Keratinocyte (primary cell): ENCODE results near the gene NFATC4. TPM values are rescaled to one million over a fixed set of nuclear protein-coding genes. Genes with fewer than 3 reads are reported as not detected.

ENCODE experiments used
- DNase-seq: peaks from one replicate; pipeline ENCODE4 v3.0.0-alpha.2; 2011; ENCODE audit warnings: low read depth, missing footprints, low spot score
- FAIRE-seq: peaks from 2 replicates; lab custom pipeline; 2011; peaks lifted over from hg19 to GRCh38; lab: Jason Lieb, UNC
- H2AFZ ChIP-seq: 2 replicates; pipeline ENCODE4 v1.6.0; 2012; ENCODE audit warnings: low read length, control low read depth, inconsistent platforms; ENCODE audit not compliant: control insufficient read depth
- H3K27ac ChIP-seq: 2 replicates; pipeline ENCODE4 v1.5.1; 2011; ENCODE audit warnings: low read length; ENCODE audit not compliant: control insufficient read depth, insufficient read depth
- H3K27me3 ChIP-seq: 3 replicates; pipeline ENCODE4 v1.6.0; 2011; ENCODE audit warnings: low read length; ENCODE audit not compliant: control insufficient read depth, insufficient read depth; ENCODE audit errors: extremely low read depth
- H3K36me3 ChIP-seq, 2 experiments: 2 replicates in 1 of 2; 3 replicates in 1 of 2; pipeline ENCODE4 v1.5.1; 2011; ENCODE audit warnings: low read length in 2 of 2, mild to moderate bottlenecking in 1 of 2; ENCODE audit not compliant: control insufficient read depth in 2 of 2, insufficient read depth in 2 of 2; ENCODE audit errors: extremely low read depth in 1 of 2
- H3K4me1 ChIP-seq: 3 replicates; pipeline ENCODE4 v1.5.1; 2011; ENCODE audit warnings: low read length; ENCODE audit not compliant: control insufficient read depth, insufficient read depth; ENCODE audit errors: extremely low read depth
- H3K4me2 ChIP-seq: 3 replicates; pipeline ENCODE4 v1.6.0; 2011; ENCODE audit warnings: low read depth, low read length; ENCODE audit not compliant: control insufficient read depth, insufficient read depth; ENCODE audit errors: extremely low read depth
- H3K4me3 ChIP-seq, 3 experiments: fragments of 200-600 bp in 1 of 3; sonication (generic) in 1 of 3; 2 replicates in 2 of 3; 3 replicates in 1 of 3; pipeline ENCODE4 v1.5.1; 2011 to 2016; ENCODE audit warnings: low read length in 3 of 3, mild to moderate bottlenecking in 3 of 3, control low read depth in 2 of 3, inconsistent platforms in 1 of 3, low read depth in 1 of 3, mixed read lengths in 1 of 3, mixed run types in 1 of 3, moderate library complexity in 1 of 3; ENCODE audit not compliant: control insufficient read depth in 2 of 3, insufficient read depth in 2 of 3; ENCODE audit errors: extremely low read depth in 1 of 3
- H3K79me2 ChIP-seq: 2 replicates; pipeline ENCODE4 v1.6.0; 2012; ENCODE audit warnings: low read length; ENCODE audit not compliant: control insufficient read depth, insufficient read depth
- H3K9ac ChIP-seq: 3 replicates; pipeline ENCODE4 v1.6.0; 2011; ENCODE audit warnings: low read length; ENCODE audit not compliant: control insufficient read depth, insufficient read depth; ENCODE audit errors: extremely low read depth
- H3K9me1 ChIP-seq: 3 replicates; pipeline ENCODE4 v1.6.0; 2011; ENCODE audit warnings: low read length; ENCODE audit not compliant: control insufficient read depth, insufficient read depth; ENCODE audit errors: extremely low read depth
- H3K9me3 ChIP-seq: 2 replicates; pipeline ENCODE4 v1.5.1; 2012; ENCODE audit warnings: low read depth, low read length; ENCODE audit not compliant: control insufficient read depth
- H4K20me1 ChIP-seq: 3 replicates; pipeline ENCODE4 v1.6.0; 2011; ENCODE audit warnings: low read length; ENCODE audit not compliant: control insufficient read depth, insufficient read depth; ENCODE audit errors: extremely low read depth
- EZH2 ChIP-seq: IDR thresholded peaks from one replicate; pipeline ENCODE4 v1.6.1; 2012; ENCODE audit warnings: inconsistent platforms, mild to moderate bottlenecking, low read length, moderate library complexity
- dilution Hi-C: fragments of 300-500 bp; cut with MboI; formaldehyde crosslinking; loops from one replicate; pipeline ENCODE4 v1.7.0; 2020; ENCODE audit warnings: low sequenced_read_pairs; ENCODE audit not compliant: extremely low pct_ligation_motif_present
- polyA plus RNA-seq, 5 experiments: library from polyadenylated mRNA; depleted of rRNA in 3 of 5; stranded (reverse) in 3 of 5; stranded (forward) in 1 of 5; unstranded in 1 of 5; fragments of >200 nt; gene quantifications; 1 replicate in 1 of 5; 2 replicates in 3 of 5; 3 replicates in 1 of 5; pipeline versions ENCODE4 v1.2.1 to v1.2.3, GENCODE V29; 2011 to 2012; ENCODE audit warnings: missing spikeins in 2 of 5, low read depth in 1 of 5, low replicate concordance in 1 of 5
- TF ChIP-seq, protein P1 (sequence below), 3 experiments: IDR thresholded peaks in 1 of 3; conservative IDR thresholded peaks in 1 of 3; optimal IDR thresholded peaks in 1 of 3; 2 replicates in 2 of 3; 3 replicates in 1 of 3; pipeline versions ENCODE3 to v1.5.1; 2011; ENCODE audit warnings: low read length in 3 of 3, mild to moderate bottlenecking in 3 of 3, moderate library complexity in 2 of 3, control low read depth in 1 of 3, inconsistent platforms in 1 of 3; ENCODE audit not compliant: insufficient read depth in 2 of 3; ENCODE audit errors: extremely low read depth in 1 of 3

Gene NFATC4
- polyA plus RNA-seq, 1 donor (not counting 4 experiments of a cell fraction or from before 2014, with no cell fraction given), result 0.92 TPM

DNA sequence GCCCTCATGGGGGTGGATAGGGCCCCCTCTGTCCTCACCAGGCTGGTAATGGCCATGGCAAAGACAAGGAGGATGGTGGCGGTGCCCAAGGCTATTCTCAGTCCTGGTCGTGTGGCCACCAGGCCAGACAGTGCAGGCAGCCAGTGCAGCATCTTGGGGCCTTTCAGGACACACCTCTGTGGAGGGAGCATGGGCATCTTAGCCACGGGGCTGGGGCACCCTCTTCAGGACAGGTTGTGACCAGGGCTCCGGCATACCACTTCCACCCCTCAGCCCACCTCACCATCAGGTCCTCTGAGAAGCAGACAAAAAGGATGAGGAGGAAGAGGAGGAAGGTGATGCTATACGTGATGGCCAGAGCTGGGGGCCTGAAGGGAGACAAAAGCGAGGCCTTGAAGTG lies 44.0 kb upstream of the NFATC4 start:
- Histone ChIP-seq H3K9ac (no peak overlapping the region), H3K27ac (no peak overlapping the region), H3K4me1 (no peaks in the 10 kb centered on the region), H2AFZ (no peak overlapping the region), H3K9me1 (no peaks in the 10 kb centered on the region), H3K27me3 (peaks cover 3% of the 10 kb centered on the region), H3K36me3 (no peaks in the 10 kb centered on the region), H3K4me3 (no peak overlapping the region), H3K79me2 (no peaks in the 10 kb centered on the region), H3K9me3 (no peaks in the 10 kb centered on the region), H3K4me2 (no peak overlapping the region), H4K20me1 (no peaks in the 10 kb centered on the region)
- no peak for FAIRE-seq
- dilution Hi-C loops, result no loop called here
- TF ChIP-seq EZH2, result no peak
- TF ChIP-seq, protein P1, sequence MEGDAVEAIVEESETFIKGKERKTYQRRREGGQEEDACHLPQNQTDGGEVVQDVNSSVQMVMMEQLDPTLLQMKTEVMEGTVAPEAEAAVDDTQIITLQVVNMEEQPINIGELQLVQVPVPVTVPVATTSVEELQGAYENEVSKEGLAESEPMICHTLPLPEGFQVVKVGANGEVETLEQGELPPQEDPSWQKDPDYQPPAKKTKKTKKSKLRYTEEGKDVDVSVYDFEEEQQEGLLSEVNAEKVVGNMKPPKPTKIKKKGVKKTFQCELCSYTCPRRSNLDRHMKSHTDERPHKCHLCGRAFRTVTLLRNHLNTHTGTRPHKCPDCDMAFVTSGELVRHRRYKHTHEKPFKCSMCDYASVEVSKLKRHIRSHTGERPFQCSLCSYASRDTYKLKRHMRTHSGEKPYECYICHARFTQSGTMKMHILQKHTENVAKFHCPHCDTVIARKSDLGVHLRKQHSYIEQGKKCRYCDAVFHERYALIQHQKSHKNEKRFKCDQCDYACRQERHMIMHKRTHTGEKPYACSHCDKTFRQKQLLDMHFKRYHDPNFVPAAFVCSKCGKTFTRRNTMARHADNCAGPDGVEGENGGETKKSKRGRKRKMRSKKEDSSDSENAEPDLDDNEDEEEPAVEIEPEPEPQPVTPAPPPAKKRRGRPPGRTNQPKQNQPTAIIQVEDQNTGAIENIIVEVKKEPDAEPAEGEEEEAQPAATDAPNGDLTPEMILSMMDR (optimal IDR thresholded peaks at IDR 0.05 in 1 of 3, IDR thresholded peaks at IDR 0.05 in 1 of 3, conservative IDR thresholded peaks at IDR 0.05 in 1 of 3; ENCODE audit: extremely low read depth in 1 of 3, insufficient read depth in 2 of 3, low read length in 3 of 3), result no peak
- no peak for DNase-seq

DNA sequence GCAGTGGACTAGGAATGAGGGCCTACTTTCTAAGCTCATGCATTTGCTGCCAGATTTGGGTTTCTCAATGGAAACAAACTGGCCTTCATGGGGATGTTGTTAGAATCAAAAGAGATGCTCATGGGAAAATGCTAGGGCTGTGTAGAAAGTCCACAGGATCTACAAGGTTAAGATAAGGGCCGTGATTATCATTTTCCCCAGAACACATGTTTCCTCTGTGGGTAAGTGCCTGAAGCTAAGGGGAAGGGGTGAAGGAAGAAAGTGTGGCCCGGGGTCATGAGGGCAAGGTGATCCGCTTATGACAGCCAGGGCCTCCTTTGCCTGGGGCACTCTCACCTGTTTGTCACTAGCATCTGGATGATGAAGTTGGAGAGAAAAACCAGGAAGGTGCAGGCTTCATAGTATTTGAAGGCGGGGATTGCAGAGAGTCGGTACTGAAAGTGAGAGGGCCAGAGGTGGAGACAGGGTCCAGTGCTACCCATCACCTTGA lies 42.9 kb upstream of the NFATC4 start:
- Histone ChIP-seq H3K4me2 (no peak overlapping the region), H3K4me3 (no peak overlapping the region), H4K20me1 (no peaks in the 10 kb centered on the region), H3K27ac (no peak overlapping the region), H3K27me3 (no peaks in the 10 kb centered on the region), H3K36me3 (no peaks in the 10 kb centered on the region), H3K9ac (no peak overlapping the region), H3K4me1 (no peaks in the 10 kb centered on the region), H3K79me2 (no peaks in the 10 kb centered on the region), H3K9me3 (no peaks in the 10 kb centered on the region), H3K9me1 (no peaks in the 10 kb centered on the region), H2AFZ (no peak overlapping the region)
- no peak for DNase-seq
- TF ChIP-seq, protein P1 (optimal IDR thresholded peaks at IDR 0.05 in 1 of 3, IDR thresholded peaks at IDR 0.05 in 1 of 3, conservative IDR thresholded peaks at IDR 0.05 in 1 of 3; ENCODE audit: extremely low read depth in 1 of 3, insufficient read depth in 2 of 3, low read length in 3 of 3), result no peak
- FAIRE-seq, result no peak
- dilution Hi-C loops, result no loop called here
